HL-60 (cell line): ENCODE data around the gene IP6K1.

Experiments used
- DNase-seq, 2 experiments: peaks; one replicate each; pipeline ENCODE4 v3.0.0-alpha.2; 2010 to 2020; ENCODE audit warnings: low read depth in 1 of 2, low spot score in 1 of 2
- H3K27ac ChIP-seq: fragments of 250-450 bp; sonication (Bioruptor Pico); replicated peaks from 2 replicates; pipeline ENCODE4 v1.5.1; 2020; ENCODE audit warnings: mild to moderate bottlenecking, moderate library complexity
- H3K27me3 ChIP-seq: fragments of 250-450 bp; sonication (Bioruptor Pico); 2 replicates; pipeline ENCODE4 v1.5.1; 2021; ENCODE audit warnings: mild to moderate bottlenecking, moderate library complexity; ENCODE audit not compliant: insufficient read depth, poor library complexity, severe bottlenecking
- H3K4me3 ChIP-seq: replicated peaks from 2 replicates; pipeline ENCODE4 v1.5.1; 2011; ENCODE audit warnings: mild to moderate bottlenecking, control low read depth, low read length; ENCODE audit not compliant: insufficient read depth
- CTCF ChIP-seq: IDR thresholded peaks from one replicate; pipeline ENCODE4 v1.5.1; 2011; ENCODE audit warnings: low read length, control low read depth, inconsistent platforms; ENCODE audit not compliant: insufficient read depth
- GABPA ChIP-seq: IDR thresholded peaks from 2 replicates; pipeline ENCODE4 v1.6.1; 2012; ENCODE audit warnings: low read depth
- POLR2AphosphoS5 ChIP-seq: IDR thresholded peaks from 2 replicates; pipeline ENCODE4 v1.6.1; 2012; ENCODE audit warnings: low read depth
- SPI1 ChIP-seq: IDR thresholded peaks from 2 replicates; pipeline ENCODE4 v1.6.1; 2012; ENCODE audit warnings: low read depth, mild to moderate bottlenecking, borderline replicate concordance
- TF ChIP-seq, protein P1 (sequence below): IDR thresholded peaks from 2 replicates; pipeline ENCODE4 v1.6.1; 2012; ENCODE audit warnings: low read depth; ENCODE audit not compliant: insufficient replicate concordance

The IP6K1 gene

DNA sequence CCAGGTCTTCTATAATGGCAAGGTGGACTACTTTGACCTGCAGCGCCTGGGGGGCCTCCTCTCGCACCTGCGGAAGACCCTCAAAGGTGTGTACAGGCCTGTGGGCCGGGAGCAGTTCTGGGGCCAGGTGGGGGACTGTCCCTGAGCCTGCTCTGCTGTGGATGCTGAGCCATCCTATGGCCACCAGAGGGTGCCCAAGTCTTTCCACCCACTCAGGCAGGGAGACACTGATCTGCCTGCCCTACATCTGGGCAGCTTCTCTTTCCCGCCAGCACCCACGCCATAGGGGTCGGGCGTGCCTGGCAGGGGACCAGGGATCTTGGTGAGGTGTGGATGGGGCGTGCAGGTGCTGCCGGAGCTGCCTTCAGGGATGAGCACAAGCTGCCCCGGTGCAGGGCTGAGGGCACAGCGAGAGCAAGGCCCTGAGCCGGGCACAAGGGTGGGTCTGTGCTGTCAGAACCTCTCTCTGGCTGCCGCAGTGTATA lies 82.9 kb downstream of the IP6K1 start:
- TF ChIP-seq GABPA (no peak), CTCF (peak; percentile 94)
- H3K27ac ChIP-seq: no peak overlapping the region
- no peak overlapping the region for H3K4me3 ChIP-seq
- H3K27me3 ChIP-seq: no peaks in the 10 kb centered on the region
- DNase-seq: peak in 1 of 2 experiments; percentile 67

GRCh38 chr3:49702672-49703071 lies 83.7 kb downstream of the IP6K1 start:
- no peak for TF ChIP-seq GABPA
- TF ChIP-seq, protein P1, sequence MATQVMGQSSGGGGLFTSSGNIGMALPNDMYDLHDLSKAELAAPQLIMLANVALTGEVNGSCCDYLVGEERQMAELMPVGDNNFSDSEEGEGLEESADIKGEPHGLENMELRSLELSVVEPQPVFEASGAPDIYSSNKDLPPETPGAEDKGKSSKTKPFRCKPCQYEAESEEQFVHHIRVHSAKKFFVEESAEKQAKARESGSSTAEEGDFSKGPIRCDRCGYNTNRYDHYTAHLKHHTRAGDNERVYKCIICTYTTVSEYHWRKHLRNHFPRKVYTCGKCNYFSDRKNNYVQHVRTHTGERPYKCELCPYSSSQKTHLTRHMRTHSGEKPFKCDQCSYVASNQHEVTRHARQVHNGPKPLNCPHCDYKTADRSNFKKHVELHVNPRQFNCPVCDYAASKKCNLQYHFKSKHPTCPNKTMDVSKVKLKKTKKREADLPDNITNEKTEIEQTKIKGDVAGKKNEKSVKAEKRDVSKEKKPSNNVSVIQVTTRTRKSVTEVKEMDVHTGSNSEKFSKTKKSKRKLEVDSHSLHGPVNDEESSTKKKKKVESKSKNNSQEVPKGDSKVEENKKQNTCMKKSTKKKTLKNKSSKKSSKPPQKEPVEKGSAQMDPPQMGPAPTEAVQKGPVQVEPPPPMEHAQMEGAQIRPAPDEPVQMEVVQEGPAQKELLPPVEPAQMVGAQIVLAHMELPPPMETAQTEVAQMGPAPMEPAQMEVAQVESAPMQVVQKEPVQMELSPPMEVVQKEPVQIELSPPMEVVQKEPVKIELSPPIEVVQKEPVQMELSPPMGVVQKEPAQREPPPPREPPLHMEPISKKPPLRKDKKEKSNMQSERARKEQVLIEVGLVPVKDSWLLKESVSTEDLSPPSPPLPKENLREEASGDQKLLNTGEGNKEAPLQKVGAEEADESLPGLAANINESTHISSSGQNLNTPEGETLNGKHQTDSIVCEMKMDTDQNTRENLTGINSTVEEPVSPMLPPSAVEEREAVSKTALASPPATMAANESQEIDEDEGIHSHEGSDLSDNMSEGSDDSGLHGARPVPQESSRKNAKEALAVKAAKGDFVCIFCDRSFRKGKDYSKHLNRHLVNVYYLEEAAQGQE: no peak
- TF ChIP-seq SPI1: no peak
- TF ChIP-seq CTCF: no peak
- no peak for TF ChIP-seq POLR2AphosphoS5
- Histone ChIP-seq H3K27me3 (no peaks in the 10 kb centered on the region), H3K27ac (no peak overlapping the region), H3K4me3 (no peak overlapping the region)
- no peak for DNase-seq

GRCh38 chr3:49701388-49702077 lies 84.8 kb downstream of the IP6K1 start:
- TF ChIP-seq, protein P1: no peak
- no peak for TF ChIP-seq SPI1
- TF ChIP-seq CTCF: peak; percentile 4
- Histone ChIP-seq H3K27me3 (no peaks in the 10 kb centered on the region), H3K27ac (no peak overlapping the region), H3K4me3 (no peak overlapping the region)
- DNase-seq: no peak
